ENCODE data around the gene GARIN5A. TPM values are rescaled to one million over a fixed set of nuclear protein-coding genes. Genes with fewer than 3 reads are reported as not detected.

Gene GARIN5A
- polyA plus RNA-seq, 4 donors, result 6.6 to 12.4 (median 9.5) TPM

- no peak for DNase-seq (ENCODE audit: low read depth in 4 of 4, low spot score in 2 of 4)
Observed at GRCh38 chr19:50419022-50419579, 57.5 kb downstream of the GARIN5A start.

- no peak for DNase-seq (ENCODE audit: low read depth in 4 of 4, low spot score in 2 of 4)
Observed at GRCh38 chr19:50418176-50419021, 58.2 kb downstream of the GARIN5A start, which contains the start of gene SPIB. SPIB (plus strand) TSS chr19:50418938; CDS start chr19:50418963, 25 bp downstream.

- no peak for DNase-seq (ENCODE audit: low read depth in 4 of 4, low spot score in 2 of 4)
Observed at GRCh38 chr19:50417111-50418081, 59.3 kb downstream of the GARIN5A start.

Other genes starting within 250 kb of the GARIN5A start
- gene KCNC3, start 147.5 kb downstream of the GARIN5A start, polyA plus RNA-seq (ENCODE audit: insufficient read length in 4 of 4), result 10 to 100 TPM; 25.0 to 82.0 (median 48.5) TPM
- gene NAPSA, start 111.2 kb downstream of the GARIN5A start, polyA plus RNA-seq (ENCODE audit: insufficient read length in 4 of 4), result 10 to 100 TPM in 2 of 4 donors, 1 to 10 TPM in 2; 9.0 to 11.0 (median 10.0) TPM
- 10 to 100 TPM; 28.9 to 45.4 (median 40.2) TPM for gene NR1H2, start 100.4 kb downstream of the GARIN5A start, polyA plus RNA-seq (ENCODE audit: insufficient read length in 4 of 4)
- gene POLD1, start 92.5 kb downstream of the GARIN5A start, polyA plus RNA-seq (ENCODE audit: insufficient read length in 4 of 4), result 10 to 100 TPM; 16.5 to 40.5 (median 33.7) TPM
- 1 to 10 TPM in 2 of 4 donors, under 1 TPM in 2; 0.46 to 1.3 (median 0.90) TPM for gene SPIB, start 57.9 kb downstream of the GARIN5A start, polyA plus RNA-seq (ENCODE audit: insufficient read length in 4 of 4)
- 1 to 10 TPM in 3 of 4 donors, under 1 TPM in 1; 0.86 to 1.9 (median 1.2) TPM for gene MYBPC2, start 44.0 kb downstream of the GARIN5A start, polyA plus RNA-seq (ENCODE audit: insufficient read length in 4 of 4)
- gene EMC10, start 341 bp downstream of the GARIN5A start, polyA plus RNA-seq (ENCODE audit: insufficient read length in 4 of 4), result 100 to 1,000 TPM; 109 to 209 (median 150) TPM
- 10 to 100 TPM in 3 of 4 donors, 1 to 10 TPM in 1; 8.9 to 20.2 (median 15.2) TPM for gene JOSD2, start 34.3 kb upstream of the GARIN5A start, polyA plus RNA-seq (ENCODE audit: insufficient read length in 4 of 4)
- 10 to 100 TPM in 2 of 4 donors, 1 to 10 TPM in 2; 7.2 to 13.3 (median 10.6) TPM for gene ASPDH, start 37.1 kb upstream of the GARIN5A start, polyA plus RNA-seq (ENCODE audit: insufficient read length in 4 of 4)
- 10 to 100 TPM; 15.0 to 27.1 (median 22.9) TPM for gene LRRC4B, start 91.6 kb upstream of the GARIN5A start, polyA plus RNA-seq (ENCODE audit: insufficient read length in 4 of 4)
- gene SYT3, start 163.0 kb upstream of the GARIN5A start, polyA plus RNA-seq (ENCODE audit: insufficient read length in 4 of 4), result 1 to 10 TPM in 1 of 4 donors, under 1 TPM in 3; 0.54 to 1.4 (median 0.73) TPM
- 1 to 10 TPM; 1.3 to 5.1 (median 3.4) TPM for gene C19orf81, start 172.6 kb upstream of the GARIN5A start, polyA plus RNA-seq (ENCODE audit: insufficient read length in 4 of 4)
- 1 to 10 TPM; 4.3 to 9.9 (median 6.9) TPM for gene SHANK1, start 243.0 kb upstream of the GARIN5A start, polyA plus RNA-seq (ENCODE audit: insufficient read length in 4 of 4)
- 10 to 100 TPM; 30.0 to 45.4 (median 35.2) TPM for gene CLEC11A, start 246.5 kb upstream of the GARIN5A start, polyA plus RNA-seq (ENCODE audit: insufficient read length in 4 of 4)